ENCODE results near the gene ATXN1. TPM values are rescaled to one million over a fixed set of nuclear protein-coding genes. Genes with fewer than 3 reads are reported as not detected.

The ATXN1 gene
- total RNA-seq, 1 experiment from 2014 or later = 5.6 TPM

DNA sequence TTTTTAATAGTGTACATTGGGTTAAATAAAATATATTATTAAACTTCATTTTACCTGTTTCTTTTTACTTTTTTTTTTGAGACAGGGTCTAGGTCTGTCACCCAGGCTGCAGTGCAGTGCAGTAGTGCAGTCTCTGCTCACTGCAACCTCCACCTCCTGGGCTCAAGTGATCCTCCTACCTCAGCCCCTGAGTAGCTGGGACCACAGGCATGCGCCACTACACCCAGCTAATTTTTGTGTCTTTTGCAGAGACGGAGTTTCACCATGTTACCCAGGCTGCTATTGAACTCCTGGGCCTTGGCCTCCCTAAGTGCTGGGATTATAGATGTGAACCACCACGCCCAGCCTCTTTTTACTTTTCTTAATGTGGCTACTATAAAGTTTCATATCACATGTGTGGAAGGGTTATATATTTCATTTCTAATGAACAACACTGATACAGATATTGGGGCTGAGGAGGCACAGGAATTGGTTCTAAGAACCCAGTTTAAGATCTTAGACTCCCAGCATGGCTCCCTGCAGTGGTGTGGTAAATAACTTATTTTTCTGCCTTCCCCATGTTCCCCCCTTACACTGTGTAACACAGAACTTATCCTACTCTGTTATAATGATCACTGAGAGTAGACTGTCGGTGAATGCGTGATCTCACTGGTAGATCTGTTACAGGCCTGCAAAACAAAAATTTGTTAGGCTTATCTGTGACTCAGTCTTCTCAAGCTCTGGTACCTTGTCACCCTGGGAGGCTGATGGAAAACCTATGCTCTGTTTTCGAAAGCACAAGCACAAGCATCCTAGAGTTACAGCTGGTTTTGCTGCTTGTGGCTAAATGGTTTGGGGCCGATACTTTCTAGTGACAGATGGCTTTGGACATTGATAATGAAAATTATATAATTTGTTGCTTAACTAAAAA lies 5.8 kb upstream of the ATXN1 start:
- H3K9me3 ChIP-seq (ENCODE audit: control insufficient read depth, low read depth, low read length) = no peaks in the 10 kb centered on the region
- no peak overlapping the region for H3K4me2 ChIP-seq (ENCODE audit: insufficient read depth, insufficient read length, low read length)
- no CpG with 5 or more reads among the region's 7 CpGs for WGBS (ENCODE audit: extremely low coverage, insufficient read length, low lambda C conversion rate)
- H3K4ac ChIP-seq (ENCODE audit: low read depth, low read length) = no peak overlapping the region
- H2BK120ac ChIP-seq (ENCODE audit: low read depth, low read length, poor library complexity, severe bottlenecking) = no peak overlapping the region
- H2AK5ac ChIP-seq (ENCODE audit: insufficient read length, low read length) = no peak overlapping the region
- no peaks in the 10 kb centered on the region for H3K79me2 ChIP-seq (ENCODE audit: insufficient read depth, low read length)
- no peak overlapping the region for H4K8ac ChIP-seq (replicated peaks; ENCODE audit: insufficient read length, low read depth, low read length)
- H2BK15ac ChIP-seq (ENCODE audit: low read depth, low read length) = no peak overlapping the region
- H2BK20ac ChIP-seq (ENCODE audit: low read depth, low read length, poor library complexity, severe bottlenecking) = no peak overlapping the region
- H3K27me3 ChIP-seq (ENCODE audit: insufficient read depth, low read length) = no peaks in the 10 kb centered on the region
- no peak overlapping the region for H2BK12ac ChIP-seq (ENCODE audit: insufficient read length, low read depth, low read length)
- H4K20me1 ChIP-seq (ENCODE audit: control insufficient read depth, insufficient read depth, insufficient read length) = no peaks in the 10 kb centered on the region
- Mint-ChIP-seq H3K27me3 (ENCODE audit: low read depth) (peaks cover 7% of the 10 kb centered on the region), H3K9me3 (no peaks in the 10 kb centered on the region), H3K4me1 (peaks cover 25 to 30% of the 10 kb centered on the region in 2 experiments), H3K36me3 (ENCODE audit: insufficient read depth in 1 of 3, low read depth in 3 of 3) (no peaks in the 10 kb centered on the region), H3K27ac (no peak overlapping the region), H3K4me3 (no peak overlapping the region)
- H4K91ac ChIP-seq (ENCODE audit: insufficient read length, low read depth, low read length) = no peak overlapping the region
- H2BK5ac ChIP-seq (ENCODE audit: insufficient read length, low read length) = no peak overlapping the region
- H3K56ac ChIP-seq (ENCODE audit: insufficient read length, low read depth, low read length) = no peak overlapping the region
- H3K23me2 ChIP-seq (ENCODE audit: insufficient read length, low read depth, low read length, poor library complexity, severe bottlenecking) = peaks cover 8% of the 10 kb centered on the region
- no peak for DNase-seq
- H3K27ac ChIP-seq (ENCODE audit: insufficient read length, low read depth, low read length) = no peak overlapping the region
- peaks cover 2% of the 10 kb centered on the region; the same call in 1 of the 2 replicates for H3K4me1 ChIP-seq (ENCODE audit: insufficient read depth, low read length)
- H3T11ph ChIP-seq (ENCODE audit: low read length) = no peak overlapping the region
- no peak overlapping the region for H3K14ac ChIP-seq (ENCODE audit: insufficient read depth, low read length)
- TF ChIP-seq, protein P1, sequence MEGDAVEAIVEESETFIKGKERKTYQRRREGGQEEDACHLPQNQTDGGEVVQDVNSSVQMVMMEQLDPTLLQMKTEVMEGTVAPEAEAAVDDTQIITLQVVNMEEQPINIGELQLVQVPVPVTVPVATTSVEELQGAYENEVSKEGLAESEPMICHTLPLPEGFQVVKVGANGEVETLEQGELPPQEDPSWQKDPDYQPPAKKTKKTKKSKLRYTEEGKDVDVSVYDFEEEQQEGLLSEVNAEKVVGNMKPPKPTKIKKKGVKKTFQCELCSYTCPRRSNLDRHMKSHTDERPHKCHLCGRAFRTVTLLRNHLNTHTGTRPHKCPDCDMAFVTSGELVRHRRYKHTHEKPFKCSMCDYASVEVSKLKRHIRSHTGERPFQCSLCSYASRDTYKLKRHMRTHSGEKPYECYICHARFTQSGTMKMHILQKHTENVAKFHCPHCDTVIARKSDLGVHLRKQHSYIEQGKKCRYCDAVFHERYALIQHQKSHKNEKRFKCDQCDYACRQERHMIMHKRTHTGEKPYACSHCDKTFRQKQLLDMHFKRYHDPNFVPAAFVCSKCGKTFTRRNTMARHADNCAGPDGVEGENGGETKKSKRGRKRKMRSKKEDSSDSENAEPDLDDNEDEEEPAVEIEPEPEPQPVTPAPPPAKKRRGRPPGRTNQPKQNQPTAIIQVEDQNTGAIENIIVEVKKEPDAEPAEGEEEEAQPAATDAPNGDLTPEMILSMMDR (conservative IDR thresholded peaks at IDR 0.05) = no peak
- H3K23ac ChIP-seq (ENCODE audit: insufficient read length, low read depth, low read length) = no peak overlapping the region
- H3K9ac ChIP-seq (ENCODE audit: extremely low read depth, insufficient read length, low read length) = no peak overlapping the region
- no peak overlapping the region for H4K5ac ChIP-seq (ENCODE audit: insufficient read length, low read depth, low read length)
- H3K79me1 ChIP-seq (ENCODE audit: insufficient read depth, low read depth, low read length, poor library complexity, severe bottlenecking) = no peaks in the 10 kb centered on the region
- H3K18ac ChIP-seq (ENCODE audit: insufficient read length, low read depth, low read length) = no peak overlapping the region
- no peak overlapping the region for H2AFZ ChIP-seq (ENCODE audit: low read length)
